Fibroblast of skin of scalp (primary cell): ENCODE measurements around the gene ZNF273.
"Not testable (repeated sequence)": the region's sequence is repeated elsewhere in the genome, so short reads cannot be mapped to it uniquely, and the experiment has no call there.

Experiments
- DNase-seq: peaks from one replicate; pipeline ENCODE4 v3.0.0-alpha.2; 2013

Gene ZNF273

DNA sequence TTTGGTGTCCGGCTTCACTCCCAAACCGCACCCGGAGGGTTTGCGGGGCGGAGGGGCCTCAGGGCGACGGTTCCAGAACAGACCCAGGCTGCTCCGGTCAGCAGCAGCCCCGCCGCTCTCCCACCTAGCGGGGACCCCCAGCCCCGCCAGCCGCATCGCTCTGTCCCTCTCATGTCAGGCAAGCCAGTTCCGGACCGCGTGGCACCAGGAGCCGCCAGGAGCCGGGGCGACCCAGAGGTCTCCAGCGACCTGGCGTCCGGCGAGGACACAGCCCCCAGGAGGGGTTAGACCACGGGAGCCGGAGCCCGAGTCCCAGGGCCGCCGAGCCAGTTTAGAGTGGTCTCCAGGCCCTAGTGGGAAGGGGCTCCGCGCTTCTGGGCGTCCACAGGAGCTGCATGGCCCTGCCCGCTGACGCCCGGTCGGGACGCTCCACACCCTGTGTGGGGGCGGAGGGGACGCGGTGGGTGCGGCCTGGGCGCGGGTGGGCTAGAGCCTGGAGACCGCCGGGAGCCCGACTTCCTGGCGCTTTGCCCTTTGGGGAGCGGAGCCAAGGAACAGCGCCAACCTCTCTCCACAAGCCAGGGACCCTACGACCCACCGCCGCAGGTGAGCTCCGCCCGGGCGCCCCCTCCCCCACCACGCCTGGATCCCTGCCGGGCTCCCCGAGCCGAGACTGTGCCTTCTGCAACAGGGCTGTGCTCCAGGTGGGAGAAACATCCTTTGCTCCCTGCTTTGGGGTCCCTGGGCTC lies 44.4 kb downstream of the ZNF273 start:
- no peak for DNase-seq

DNA sequence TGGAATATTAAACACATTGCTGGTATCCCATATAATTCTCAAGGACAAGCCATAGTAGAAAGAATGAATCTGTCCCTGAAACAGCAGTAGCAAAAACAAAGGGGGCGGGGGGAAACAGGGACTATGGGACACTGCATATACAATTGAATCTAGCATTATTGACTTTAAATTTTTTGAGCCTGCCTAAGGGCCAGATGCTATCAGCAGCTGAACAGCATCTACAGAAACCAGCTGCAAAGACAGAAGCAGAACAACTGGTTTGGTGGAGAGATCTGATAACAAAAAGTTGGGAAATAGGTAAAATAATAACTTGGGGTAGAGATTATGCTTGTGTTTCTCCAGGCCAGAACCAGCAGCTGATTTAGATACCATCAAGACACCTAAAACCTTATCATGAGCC lies 45.7 kb downstream of the ZNF273 start:
- not testable (repeated sequence) for DNase-seq

DNA sequence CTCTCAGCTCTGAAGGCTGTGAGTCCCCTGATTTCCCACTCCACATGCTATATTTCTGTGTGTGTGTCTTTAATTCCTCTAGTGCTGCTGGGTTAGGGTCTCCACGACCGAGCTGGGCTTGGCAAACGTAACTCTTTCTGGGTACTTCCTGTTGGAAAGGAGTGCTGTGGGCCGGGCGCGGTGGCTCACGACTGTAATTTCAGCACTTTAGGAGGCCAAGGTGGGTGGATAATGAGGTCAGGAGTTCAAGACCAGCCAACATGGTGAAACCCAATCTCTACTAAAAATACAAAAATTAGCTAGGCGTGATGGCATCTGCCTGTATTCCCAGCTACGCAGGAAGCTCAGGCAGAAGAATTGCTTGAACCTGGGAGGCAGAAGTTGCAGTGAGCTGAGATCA lies 47.6 kb downstream of the ZNF273 start:
- not testable (repeated sequence) for DNase-seq

DNA sequence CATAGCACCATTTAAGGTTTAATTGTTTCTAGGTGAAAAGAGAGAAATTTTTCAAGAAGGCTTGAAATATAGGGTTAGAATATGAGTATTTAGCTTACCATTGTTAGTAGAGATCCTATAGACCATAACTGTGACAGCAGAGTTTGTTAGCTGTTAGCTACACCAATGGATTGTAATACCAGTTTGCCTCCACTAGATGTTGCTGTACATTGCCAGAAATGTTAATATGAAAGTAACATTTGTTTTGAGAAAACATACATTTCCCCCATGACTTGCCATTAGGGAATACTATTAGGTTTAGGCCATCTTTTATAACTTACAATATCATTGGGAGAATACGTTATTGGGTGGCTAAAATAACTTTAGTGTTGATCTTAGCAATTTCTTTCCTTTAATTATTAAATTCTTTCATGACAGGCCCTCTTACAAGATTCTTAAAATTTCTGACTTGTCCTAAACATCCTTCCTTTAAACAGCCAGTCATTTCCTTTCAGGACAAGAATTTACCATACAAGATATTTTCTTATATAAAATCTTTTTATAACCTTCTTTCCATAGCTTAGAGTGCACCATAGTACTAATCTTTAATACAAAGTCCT lies 48.3 kb downstream of the ZNF273 start:
- DNase-seq = peak; percentile 49

DNA sequence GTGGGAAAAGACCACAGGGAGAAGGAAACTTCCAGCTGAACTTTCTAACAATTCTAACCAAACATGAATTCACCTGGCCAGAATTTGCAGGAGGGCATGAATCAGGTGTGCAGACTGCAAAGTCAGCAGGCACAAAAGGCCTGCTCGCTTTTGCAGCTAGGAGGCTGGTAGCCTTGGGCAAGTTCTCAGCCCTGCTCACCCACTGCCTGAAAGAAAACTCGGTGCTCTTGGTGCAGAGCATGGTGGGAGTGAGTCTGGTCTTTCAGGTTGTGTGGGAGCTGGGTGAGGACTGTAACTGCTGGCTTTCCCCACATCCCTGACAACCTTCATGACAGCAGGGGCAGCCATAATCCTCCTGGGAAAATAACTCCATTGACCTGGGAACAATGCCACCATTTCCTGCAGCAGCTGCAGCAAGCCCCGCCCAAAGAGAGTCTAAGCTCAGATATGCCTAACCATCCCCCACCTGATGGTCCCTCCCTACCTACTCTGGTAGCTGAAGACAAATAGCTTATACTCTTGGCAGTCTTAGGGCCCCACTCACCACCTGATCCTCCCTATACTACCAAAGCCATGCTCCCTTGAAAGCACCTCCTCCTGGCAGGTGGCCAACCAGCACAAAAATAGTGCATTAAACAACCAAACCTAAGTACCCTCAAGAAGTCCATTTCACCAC lies 56.1 kb downstream of the ZNF273 start:
- no peak for DNase-seq

DNA sequence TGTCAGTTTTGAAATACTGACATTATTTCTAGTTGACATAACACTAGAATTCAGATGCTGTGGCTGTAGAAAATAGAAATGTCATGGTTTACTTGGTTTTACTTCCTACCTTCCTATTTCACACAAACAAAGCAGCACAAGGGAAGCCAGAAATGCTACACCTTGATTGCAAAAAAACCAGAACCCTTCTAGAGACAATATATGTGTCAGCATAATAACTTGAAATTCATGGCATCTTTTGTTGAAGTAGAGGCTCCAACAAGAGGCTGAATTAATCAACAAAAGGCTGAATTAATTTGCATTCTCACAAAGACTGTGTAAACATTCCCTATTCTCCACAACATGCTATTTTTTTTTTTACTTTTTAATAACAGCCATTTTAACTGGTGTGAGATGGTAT lies 62.5 kb downstream of the ZNF273 start:
- no peak for DNase-seq

DNA sequence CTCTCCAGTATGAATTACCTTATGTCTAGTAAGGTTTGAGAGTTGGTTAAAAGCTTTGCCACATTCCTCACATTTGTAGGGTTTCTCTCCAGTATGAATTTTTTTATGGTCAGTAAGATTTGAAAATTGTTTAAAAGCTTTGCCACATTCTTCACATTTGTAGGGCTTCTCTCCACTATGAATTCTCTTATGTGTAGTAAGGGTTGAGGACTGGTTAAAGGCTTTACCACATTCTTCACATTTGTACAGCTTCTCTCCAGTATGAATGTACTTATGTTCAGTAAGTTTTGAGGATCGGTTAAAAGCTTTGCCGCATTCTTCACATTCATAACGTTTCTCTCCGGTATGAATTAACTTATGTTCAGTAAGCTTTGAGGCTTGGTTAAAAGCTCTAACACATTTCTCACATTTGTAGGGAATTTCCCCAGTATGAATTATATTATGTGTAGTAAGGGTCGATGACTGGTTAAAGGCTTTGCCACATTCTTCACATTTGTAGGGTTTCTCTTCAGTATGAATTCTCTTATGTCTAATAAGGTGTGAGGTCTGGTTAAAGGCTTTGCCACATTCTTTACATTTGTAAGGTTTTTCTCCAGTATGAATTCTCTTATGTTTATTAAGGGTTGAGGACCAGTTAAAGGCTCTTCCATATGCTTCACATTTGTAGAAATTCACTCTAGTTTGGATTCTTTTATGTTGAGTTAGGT lies 75.6 kb downstream of the ZNF273 start:
- DNase-seq = no peak
